ENCODE results near the gene CERK. TPM values are rescaled to one million over a fixed set of nuclear protein-coding genes. Genes with fewer than 3 reads are reported as not detected.
"Not testable (repeated sequence)": the region's sequence is repeated elsewhere in the genome, so short reads cannot be mapped to it uniquely, and the experiment has no call there.

The CERK gene
- total and polyA plus RNA-seq, 2 of the 13 experiments (the other 11 are each of a cell fraction or from before 2014, with no cell fraction given): 40.3 to 41.9 TPM

DNA sequence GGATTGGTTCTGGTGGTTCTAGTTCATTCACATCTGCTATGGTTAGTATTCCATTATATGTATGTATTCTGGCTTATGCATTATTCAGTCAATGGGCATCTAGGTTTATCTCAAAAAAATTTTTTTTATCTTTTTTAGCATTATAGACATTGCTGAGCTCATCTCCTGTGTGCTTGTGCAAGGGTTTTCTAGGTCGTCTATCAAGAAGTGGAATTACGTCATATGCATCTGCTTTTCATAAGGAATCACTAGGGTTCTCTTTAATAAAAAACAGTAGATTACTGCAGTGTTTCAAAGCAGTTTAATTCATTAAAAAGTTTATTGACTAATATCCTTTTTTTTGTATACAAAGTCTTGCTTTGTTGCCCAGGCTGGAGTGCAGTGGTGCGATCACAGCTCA, 45.7 kb upstream of the CERK start:
- no peak overlapping the region for H3K4me3 ChIP-seq (replicated peaks in 1 of 3; ENCODE audit: insufficient read depth in 1 of 3, low read depth in 2 of 3, low read length in 3 of 3)
- ChIA-PET CTCF (ENCODE audit: low intra/inter-chr PET ratio, low total read pairs) (no interaction called here), POLR2A (interaction anchor here (2.1 kb wide), 1 partner anchor 10 kb away, joined by 9 read pairs; no protein-coding TSS in a partner anchor)
- no peaks in the 10 kb centered on the region for H4K20me1 ChIP-seq (ENCODE audit: insufficient read depth, low read length)
- no peaks in the 10 kb centered on the region for H3K9me3 ChIP-seq (ENCODE audit: low read length)
- DNase-seq (ENCODE audit: low spot score) (no peak), ATAC-seq (no peak), FAIRE-seq (no peak)
- H3K4me2 ChIP-seq (ENCODE audit: low read depth, low read length): no peak overlapping the region
- no peak overlapping the region for H2AFZ ChIP-seq (ENCODE audit: low read length)
- peaks cover 5 to 16% of the 10 kb centered on the region in 2 experiments; a peak in 3 of 5 replicates for H3K36me3 ChIP-seq (replicated peaks in 1 of 2; ENCODE audit: control insufficient read depth in 1 of 2, insufficient read depth in 2 of 2, low read length in 2 of 2)
- H3K27me3 ChIP-seq (ENCODE audit: control insufficient read depth in 1 of 2, insufficient read depth in 2 of 2, low read length in 2 of 2): no peaks in the 10 kb centered on the region
- peaks cover 90% of the 10 kb centered on the region for H3K79me2 ChIP-seq (ENCODE audit: insufficient read depth, low read length)
- WGBS (ENCODE audit: low lambda C conversion rate): 98% methylated on average over 3 of the region's 3 CpGs
- no peaks in the 10 kb centered on the region for H3K4me1 ChIP-seq (ENCODE audit: insufficient read depth, low read length)
- intact Hi-C loops (cut with micrococcal nuclease; ENCODE audit: unreplicated experiment): no loop called here
- BruUV-seq (replicated peaks): no TSS peak
- TF ChIP-seq ZNF577 (CRISPR knock-in tag; IDR thresholded peaks at IDR 0.05; ENCODE audit: borderline replicate concordance, low read depth) (no peak), U2AF2 (IDR thresholded peaks at IDR 0.05; ENCODE audit: low read depth, low read length) (no peak), PPARG (CRISPR knock-in tag; conservative IDR thresholded peaks at IDR 0.05) (no peak), PAX8 (CRISPR knock-in tag; IDR thresholded peaks at IDR 0.05; ENCODE audit: borderline replicate concordance) (no peak), ZNF484 (CRISPR knock-in tag; IDR thresholded peaks at IDR 0.05; ENCODE audit: borderline replicate concordance, low read depth) (no peak), RFX3 (CRISPR knock-in tag; IDR thresholded peaks at IDR 0.05) (no peak)
- TF ChIP-seq, protein P1, sequence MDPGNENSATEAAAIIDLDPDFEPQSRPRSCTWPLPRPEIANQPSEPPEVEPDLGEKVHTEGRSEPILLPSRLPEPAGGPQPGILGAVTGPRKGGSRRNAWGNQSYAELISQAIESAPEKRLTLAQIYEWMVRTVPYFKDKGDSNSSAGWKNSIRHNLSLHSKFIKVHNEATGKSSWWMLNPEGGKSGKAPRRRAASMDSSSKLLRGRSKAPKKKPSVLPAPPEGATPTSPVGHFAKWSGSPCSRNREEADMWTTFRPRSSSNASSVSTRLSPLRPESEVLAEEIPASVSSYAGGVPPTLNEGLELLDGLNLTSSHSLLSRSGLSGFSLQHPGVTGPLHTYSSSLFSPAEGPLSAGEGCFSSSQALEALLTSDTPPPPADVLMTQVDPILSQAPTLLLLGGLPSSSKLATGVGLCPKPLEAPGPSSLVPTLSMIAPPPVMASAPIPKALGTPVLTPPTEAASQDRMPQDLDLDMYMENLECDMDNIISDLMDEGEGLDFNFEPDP (CRISPR knock-in tag; conservative IDR thresholded peaks at IDR 0.05): no peak
- TF ChIP-seq, protein P2, sequence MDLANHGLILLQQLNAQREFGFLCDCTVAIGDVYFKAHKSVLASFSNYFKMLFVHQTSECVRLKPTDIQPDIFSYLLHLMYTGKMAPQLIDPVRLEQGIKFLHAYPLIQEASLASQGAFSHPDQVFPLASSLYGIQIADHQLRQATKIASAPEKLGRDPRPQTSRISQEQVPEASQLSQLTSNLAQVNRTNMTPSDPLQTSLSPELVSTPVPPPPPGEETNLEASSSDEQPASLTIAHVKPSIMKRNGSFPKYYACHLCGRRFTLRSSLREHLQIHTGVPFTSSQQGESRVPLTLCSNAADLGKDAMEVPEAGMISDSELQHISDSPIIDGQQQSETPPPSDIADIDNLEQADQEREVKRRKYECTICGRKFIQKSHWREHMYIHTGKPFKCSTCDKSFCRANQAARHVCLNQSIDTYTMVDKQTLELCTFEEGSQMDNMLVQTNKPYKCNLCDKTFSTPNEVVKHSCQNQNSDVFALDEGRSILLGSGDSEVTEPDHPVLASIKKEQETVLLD (CRISPR knock-in tag; IDR thresholded peaks at IDR 0.05; ENCODE audit: low read depth): no peak
- TF ChIP-seq, protein P3, sequence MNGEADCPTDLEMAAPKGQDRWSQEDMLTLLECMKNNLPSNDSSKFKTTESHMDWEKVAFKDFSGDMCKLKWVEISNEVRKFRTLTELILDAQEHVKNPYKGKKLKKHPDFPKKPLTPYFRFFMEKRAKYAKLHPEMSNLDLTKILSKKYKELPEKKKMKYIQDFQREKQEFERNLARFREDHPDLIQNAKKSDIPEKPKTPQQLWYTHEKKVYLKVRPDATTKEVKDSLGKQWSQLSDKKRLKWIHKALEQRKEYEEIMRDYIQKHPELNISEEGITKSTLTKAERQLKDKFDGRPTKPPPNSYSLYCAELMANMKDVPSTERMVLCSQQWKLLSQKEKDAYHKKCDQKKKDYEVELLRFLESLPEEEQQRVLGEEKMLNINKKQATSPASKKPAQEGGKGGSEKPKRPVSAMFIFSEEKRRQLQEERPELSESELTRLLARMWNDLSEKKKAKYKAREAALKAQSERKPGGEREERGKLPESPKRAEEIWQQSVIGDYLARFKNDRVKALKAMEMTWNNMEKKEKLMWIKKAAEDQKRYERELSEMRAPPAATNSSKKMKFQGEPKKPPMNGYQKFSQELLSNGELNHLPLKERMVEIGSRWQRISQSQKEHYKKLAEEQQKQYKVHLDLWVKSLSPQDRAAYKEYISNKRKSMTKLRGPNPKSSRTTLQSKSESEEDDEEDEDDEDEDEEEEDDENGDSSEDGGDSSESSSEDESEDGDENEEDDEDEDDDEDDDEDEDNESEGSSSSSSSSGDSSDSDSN (CRISPR knock-in tag; IDR thresholded peaks at IDR 0.05): no peak
- H3K9ac ChIP-seq (ENCODE audit: insufficient read depth, low read depth, low read length): no peak overlapping the region
- in situ Hi-C loops (cut with HindIII; ENCODE audit: extremely low pct_ligation_motif_present, low pct_unique_long_range_greater_than_20kb): no loop called here
- no peak overlapping the region for H3K27ac ChIP-seq (ENCODE audit: extremely low read length, insufficient read depth, low read length)

- H3K27ac ChIP-seq (ENCODE audit: extremely low read length, insufficient read depth, low read length); H3K9me3 ChIP-seq (ENCODE audit: low read length); ATAC-seq; H3K4me1 ChIP-seq (ENCODE audit: insufficient read depth, low read length); H3K4me2 ChIP-seq (ENCODE audit: low read depth, low read length); FAIRE-seq; H3K4me3 ChIP-seq (replicated peaks in 1 of 3; ENCODE audit: insufficient read depth in 1 of 3, low read depth in 2 of 3, low read length in 3 of 3); DNase-seq (ENCODE audit: low spot score); H4K20me1 ChIP-seq (ENCODE audit: insufficient read depth, low read length); intact Hi-C loops (cut with micrococcal nuclease; ENCODE audit: unreplicated experiment); CTCF ChIA-PET (ENCODE audit: low intra/inter-chr PET ratio, low total read pairs); H3K27me3 ChIP-seq (ENCODE audit: control insufficient read depth in 1 of 2, insufficient read depth in 2 of 2, low read length in 2 of 2); BruUV-seq (replicated peaks); POLR2A ChIA-PET; in situ Hi-C loops (cut with HindIII; ENCODE audit: extremely low pct_ligation_motif_present, low pct_unique_long_range_greater_than_20kb); H2AFZ ChIP-seq (ENCODE audit: low read length); H3K9ac ChIP-seq (ENCODE audit: insufficient read depth, low read depth, low read length): not testable (repeated sequence)
- peaks cover 93% of the 10 kb centered on the region for H3K79me2 ChIP-seq (ENCODE audit: insufficient read depth, low read length)
- 96% methylated on average over 10 of the region's 10 CpGs for WGBS (ENCODE audit: low lambda C conversion rate)
- peaks cover 5 to 12% of the 10 kb centered on the region in 2 experiments; a peak in 4 of 5 replicates for H3K36me3 ChIP-seq (replicated peaks in 1 of 2; ENCODE audit: control insufficient read depth in 1 of 2, insufficient read depth in 2 of 2, low read length in 2 of 2)
These were observed 44.1 kb upstream of the CERK start for GRCh38 chr22:46782200-46782599.

All from HepG2 (cell line).